HG02571 (cell line): ENCODE results near the gene COL6A5.
"Not testable (repeated sequence)": the region's sequence is repeated elsewhere in the genome, so short reads cannot be mapped to it uniquely, and the experiment has no call there.

Experiments
- ATAC-seq: cut with Tn5 transposase; IDR thresholded peaks from one replicate; pipeline ENCODE4 v1.9.1; 2021; ENCODE audit warnings: mild to moderate bottlenecking, moderate library complexity; ENCODE audit not compliant: unreplicated experiment

The COL6A5 gene

DNA sequence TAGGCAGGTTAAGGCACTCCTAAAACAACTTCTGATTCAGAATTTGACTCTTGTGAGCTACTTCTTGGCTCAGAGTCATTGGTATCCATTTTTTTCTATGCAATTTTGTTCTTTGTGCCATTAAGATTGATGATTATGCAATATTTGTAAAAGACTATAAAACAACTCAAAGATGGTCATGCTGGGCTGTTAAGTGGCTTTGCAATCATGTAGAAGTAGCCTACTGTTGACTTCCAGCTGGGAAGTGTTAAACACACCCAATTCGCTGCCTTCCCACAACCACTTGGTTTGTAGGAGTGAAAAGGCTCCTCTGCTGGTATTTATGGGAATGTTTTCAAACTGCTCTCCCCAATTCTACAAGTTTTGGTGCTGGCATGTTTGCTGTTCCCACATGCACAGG, 96.8 kb downstream of the COL6A5 start:
- no peak for ATAC-seq

DNA sequence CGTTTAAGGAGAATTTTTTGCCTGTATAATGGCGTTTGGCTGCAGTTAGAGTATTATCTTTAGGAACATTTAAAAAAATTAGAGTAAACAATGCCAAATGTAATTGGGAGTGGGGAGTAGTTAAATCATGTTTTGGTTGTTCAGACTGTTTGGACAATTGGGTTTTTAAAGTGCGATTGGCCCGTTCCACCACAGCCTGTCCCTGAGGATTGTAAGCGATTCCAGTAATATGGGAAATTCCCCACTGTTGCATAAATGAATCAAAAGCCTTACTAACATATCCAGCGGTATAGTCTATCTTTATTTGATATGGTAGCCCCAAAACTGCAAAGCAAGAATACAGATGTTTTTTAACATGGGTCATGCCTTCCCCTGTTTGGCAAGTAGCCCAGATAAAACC, 101.4 kb downstream of the COL6A5 start:
- ATAC-seq, result not testable (repeated sequence)

DNA sequence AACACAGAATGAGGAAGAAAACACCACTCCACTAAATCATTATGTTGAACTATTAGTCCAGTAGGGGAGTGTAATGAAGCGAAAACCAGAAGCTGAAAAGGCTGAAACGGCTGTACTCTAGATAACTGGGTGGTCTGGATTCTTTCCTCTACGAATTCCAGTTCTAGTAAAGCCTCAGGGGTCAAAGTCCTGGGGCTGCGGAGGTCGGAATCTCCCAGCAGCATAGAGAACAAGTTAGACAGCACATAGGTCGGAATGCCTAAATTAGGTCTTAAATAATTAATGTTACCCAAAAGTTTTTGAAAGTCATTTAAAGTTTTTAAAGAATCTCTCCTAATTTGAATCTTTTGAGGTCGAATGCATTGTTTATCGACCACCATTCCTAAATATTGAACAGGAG, 102.7 kb downstream of the COL6A5 start:
- not testable (repeated sequence) for ATAC-seq

GRCh38 chr3:130456540-130456939, 111.1 kb downstream of the COL6A5 start:
- no peak for ATAC-seq

DNA sequence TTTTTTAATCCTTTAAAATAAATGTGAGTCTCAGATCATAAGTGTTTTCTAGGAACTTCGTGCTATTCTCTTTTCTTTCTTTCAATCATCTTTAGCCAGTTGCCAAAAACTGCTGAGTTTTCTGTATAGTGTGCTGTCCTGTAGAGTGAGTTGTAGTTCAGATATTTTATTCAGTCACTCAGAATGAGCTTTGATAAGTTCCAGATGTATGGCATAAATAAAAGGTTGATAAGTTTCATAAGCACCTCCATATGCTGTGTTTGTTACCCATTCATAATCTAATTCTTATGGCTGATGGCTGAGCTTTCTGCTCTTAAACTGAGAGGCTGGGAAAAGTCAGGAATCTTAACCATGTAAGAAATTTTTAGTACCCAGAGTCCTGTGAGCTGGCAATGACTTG, 112.2 kb downstream of the COL6A5 start:
- no peak for ATAC-seq

DNA sequence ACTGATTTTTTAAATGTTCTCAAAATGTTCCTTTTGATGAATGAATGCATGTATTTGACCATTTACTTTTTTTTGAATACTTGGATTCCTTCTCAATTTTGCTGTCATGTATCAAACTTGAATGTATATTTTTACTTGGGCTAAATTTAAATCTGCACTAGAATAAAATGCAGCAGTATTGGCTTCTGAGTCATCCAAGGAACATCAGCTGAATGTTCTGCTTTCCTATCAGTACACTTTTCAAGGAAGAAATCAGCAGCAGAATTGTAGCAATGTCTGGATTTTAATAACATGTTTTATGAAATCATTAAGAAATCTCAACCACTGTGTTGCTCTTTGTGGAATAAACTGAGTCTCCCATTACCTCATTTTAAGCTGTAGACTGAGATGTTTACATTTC, 114.5 kb downstream of the COL6A5 start:
- ATAC-seq, result no peak

GRCh38 chr3:130462089-130462488, 116.6 kb downstream of the COL6A5 start:
- no peak for ATAC-seq

GRCh38 chr3:130463221-130463620, 117.7 kb downstream of the COL6A5 start:
- no peak for ATAC-seq

- no peak for ATAC-seq
Observed at GRCh38 chr3:130465521-130465920, 120.0 kb downstream of the COL6A5 start.

DNA sequence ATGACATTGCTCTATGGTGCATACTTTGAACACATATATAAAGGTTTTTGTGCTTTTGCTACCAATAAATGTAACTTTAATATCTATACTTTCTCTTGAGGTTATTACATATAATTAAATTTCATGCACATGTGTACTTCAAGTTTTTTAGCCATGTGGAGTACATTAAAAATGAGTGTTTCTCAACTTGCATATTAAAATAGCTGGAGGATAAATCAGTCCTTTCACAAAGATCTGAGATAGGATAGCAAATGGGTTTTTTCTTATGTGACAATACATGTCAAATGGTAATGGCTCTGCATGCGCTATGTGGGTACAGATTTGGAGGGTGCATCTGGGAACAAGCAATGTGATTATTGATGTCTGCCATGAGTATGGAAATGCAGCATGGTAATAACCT, 122.8 kb downstream of the COL6A5 start:
- no peak for ATAC-seq

DNA sequence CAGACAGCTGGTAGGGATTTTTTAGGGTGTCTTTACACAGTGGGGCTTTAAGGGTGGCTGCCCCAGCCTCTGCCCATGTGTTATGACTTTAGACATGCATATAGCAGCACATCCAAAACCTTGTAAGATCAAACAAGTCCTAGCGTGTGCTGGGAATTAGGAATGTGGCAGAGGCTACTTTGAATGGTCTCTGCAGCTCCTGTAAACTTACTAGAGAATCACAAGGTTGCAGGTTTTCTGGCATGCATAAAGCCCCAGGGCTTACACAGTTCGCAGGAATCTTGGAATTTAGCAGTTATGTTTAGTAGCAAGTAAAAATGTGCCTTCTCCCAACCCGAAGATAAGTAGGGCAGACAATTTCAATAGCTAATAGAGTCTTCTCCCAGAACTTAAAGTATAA, 124.7 kb downstream of the COL6A5 start:
- no peak for ATAC-seq

- no peak for ATAC-seq
Observed at GRCh38 chr3:130473416-130473815, 127.9 kb downstream of the COL6A5 start.

GRCh38 chr3:130480736-130481135, 135.3 kb downstream of the COL6A5 start:
- ATAC-seq, result no peak

GRCh38 chr3:130488288-130488687, 142.8 kb downstream of the COL6A5 start:
- ATAC-seq, result no peak

DNA sequence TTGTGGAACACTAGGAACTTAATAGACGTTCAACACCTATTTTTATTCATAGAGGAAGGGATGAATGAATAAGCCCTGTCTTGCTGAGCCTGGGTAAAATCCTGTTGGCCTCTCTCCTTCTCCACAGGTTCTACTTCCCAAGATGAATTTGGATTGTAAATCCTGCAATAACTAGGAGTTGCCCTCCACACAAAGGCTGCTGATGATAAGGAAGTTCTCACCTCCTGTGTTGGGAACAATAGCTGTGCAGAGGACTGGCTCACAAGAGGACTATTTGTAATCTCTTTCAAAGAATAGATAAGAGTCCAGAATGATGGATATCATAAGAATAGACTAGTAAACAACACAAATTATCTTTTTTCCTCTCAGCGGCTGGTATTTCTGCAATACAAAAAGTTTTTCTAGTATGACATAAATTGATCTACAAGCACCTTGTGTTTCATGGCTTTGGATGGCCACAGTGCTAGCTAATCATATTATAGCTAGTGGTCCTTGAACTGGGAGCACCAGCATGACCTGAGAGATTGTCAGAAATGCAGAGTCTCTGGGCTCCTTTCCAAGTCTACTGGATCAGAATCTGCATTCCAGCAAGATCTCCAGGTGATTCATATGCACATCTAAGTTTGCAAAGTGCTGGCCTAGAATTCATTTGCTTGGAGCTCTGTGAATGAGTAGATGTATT, 143.4 kb downstream of the COL6A5 start:
- ATAC-seq, result no peak

DNA sequence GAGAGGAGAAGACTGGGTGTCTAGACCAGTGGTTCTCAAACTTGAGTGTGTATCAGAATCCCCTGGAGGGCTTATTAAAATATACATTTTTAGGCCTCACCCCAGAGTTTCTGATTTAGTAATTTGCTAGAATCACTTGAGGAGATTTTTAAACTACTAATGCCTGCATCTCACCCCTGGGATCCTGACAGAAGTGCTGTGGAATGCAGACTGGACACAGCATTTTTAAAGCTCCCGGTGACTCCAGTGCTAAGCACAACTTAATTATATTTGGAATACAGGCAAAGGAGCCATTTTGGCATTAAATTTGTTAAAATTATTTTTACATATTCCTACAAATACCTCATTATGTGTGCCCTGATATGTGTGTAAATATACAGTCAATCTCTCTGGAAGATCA, 144.8 kb downstream of the COL6A5 start:
- no peak for ATAC-seq

DNA sequence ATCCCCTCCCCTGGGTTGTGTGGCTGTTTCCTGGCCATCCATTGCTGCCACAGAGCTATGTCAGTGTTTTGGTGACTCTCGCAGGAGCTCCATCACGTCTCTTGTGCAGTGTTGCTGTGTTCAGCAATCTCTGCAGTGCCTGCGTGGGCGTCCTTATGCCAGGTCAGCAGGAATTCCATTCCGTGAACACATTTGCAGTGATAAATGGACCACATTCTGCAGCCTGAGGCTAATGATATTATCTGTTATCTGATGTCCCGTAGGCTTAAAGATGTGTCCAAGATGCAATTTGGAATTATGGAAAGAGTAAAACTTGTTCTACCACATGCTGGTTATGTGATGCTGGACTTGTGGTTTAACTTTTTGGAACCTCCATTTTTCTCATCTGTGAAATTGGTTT, 146.0 kb downstream of the COL6A5 start:
- no peak for ATAC-seq

DNA sequence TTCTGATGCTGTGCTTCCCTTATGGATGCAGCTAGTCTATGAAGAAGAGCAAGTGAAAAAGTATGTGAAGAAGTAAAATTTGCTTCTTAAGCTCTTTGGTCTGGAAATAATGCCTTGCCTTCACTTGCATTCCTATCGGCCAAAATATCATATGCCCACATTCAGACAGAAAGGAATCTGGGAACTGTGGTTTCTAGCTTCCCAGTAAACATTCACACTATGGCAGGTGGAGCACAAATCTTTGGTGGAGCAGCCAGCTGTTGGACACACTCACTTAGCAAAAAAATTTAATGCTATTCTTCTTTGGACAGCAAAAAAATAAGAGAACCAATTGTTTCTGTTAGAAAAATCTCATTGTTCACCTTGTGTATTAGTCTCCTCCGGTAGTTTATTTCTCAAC, 159.2 kb downstream of the COL6A5 start:
- ATAC-seq, result no peak

DNA sequence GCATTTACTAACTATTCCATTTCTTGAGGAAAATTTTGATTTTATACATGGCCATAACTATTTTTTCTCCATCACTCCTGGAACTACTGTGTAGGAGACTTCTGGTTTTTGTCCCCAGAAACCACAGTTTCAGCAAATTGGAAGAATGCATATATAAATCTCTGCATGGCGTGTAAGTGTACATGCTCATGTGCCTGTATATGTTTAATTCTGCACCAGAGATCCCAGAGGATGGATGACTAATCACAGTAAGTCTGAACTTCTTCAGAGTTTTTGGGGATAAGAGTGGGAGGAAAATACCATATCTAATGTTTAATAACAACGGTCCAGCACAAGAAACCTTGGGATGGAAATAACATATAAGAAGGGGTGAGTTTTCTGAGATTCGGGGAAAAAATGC, 160.6 kb downstream of the COL6A5 start:
- ATAC-seq, result no peak

DNA sequence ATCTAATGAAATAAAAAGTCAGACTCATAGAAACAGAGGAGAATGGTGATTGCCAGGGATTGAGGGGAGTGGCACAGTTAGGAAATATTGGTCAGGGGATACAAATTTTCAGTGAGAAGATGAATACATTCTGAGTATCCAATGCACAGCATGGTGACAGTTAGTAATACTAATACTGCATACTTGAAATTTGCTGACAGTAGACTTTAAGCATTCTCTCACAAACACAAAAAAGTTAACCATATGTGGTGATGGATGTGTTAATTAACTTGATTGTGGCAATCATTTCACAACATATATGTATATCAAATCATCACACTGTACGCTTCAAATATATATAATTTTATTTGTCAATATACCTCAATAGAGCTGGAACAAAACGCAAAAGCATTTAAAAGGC, 162.3 kb downstream of the COL6A5 start:
- no peak for ATAC-seq

- ATAC-seq, result no peak
Observed at GRCh38 chr3:130509008-130509407, 163.5 kb downstream of the COL6A5 start.

GRCh38 chr3:130514681-130515080, 169.2 kb downstream of the COL6A5 start:
- no peak for ATAC-seq

DNA sequence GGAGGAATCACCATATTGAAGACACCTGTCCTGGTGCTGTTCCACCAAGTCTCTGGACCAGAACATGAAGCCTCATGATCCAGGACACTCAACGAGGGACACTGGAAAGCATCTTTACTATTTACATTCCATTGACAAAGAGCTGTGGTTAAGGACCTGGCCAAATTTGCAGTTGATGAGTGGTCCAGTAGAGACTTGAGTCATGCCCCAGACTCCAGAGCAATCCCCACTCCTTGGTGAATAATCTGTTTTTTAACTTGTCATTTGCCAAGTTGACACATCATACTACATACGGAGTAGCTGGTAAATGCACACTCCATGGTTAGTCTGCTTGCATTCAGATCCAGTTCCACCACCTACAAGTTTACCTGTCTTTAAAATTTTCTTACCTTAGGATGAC, 170.3 kb downstream of the COL6A5 start:
- ATAC-seq, result no peak
